MV-4-11 (cell line): ENCODE measurements around the gene CACNG5.

Experiments
- DNase-seq: peaks from one replicate; lab custom pipeline; 2025; lab: John Stamatoyannopoulos, UW

CACNG5 gene

GRCh38 chr17:66849851-66850580 is 15.1 kb downstream of the CACNG5 start:
- DNase-seq, result peak; percentile 19

DNA sequence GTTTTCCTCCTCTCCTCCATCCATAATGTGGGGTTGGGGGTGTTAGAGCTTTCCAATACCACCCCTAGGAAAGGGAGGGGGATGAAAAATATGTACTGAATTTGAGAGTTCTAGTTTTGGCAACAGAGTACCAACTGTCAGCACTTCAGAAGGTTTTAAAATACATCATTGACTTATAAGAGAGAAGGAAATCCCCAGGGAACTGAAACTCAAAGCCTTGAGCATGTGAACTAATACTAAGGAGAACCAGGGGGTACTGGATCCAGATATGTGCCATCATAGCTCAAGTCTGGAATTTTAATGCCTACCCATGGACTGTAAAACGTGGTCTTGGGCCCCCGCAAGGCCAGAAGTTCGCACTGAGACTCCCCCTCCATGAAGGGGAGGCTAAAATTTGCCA is 15.8 kb downstream of the CACNG5 start:
- DNase-seq, result peak; percentile 77

DNA sequence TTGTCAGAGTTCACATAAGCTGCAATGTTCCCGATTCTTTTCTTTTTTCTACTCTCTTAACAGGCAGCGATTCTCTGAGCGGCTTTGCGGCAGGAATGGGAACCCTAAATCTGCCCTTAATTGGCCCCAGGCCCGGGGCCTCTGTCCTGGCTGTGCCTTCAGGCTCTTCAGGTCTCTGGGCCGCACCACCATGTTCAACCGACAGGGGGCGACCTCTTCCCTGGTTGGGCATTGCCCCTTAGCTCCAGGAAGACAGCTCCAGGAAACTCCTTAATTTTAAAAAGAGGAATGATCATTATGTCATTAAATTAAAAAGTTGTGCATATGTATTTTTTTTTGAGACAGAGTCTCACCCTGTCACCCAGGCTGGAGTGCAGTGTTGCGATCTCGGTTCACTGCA is 20.3 kb downstream of the CACNG5 start:
- no peak for DNase-seq

DNA sequence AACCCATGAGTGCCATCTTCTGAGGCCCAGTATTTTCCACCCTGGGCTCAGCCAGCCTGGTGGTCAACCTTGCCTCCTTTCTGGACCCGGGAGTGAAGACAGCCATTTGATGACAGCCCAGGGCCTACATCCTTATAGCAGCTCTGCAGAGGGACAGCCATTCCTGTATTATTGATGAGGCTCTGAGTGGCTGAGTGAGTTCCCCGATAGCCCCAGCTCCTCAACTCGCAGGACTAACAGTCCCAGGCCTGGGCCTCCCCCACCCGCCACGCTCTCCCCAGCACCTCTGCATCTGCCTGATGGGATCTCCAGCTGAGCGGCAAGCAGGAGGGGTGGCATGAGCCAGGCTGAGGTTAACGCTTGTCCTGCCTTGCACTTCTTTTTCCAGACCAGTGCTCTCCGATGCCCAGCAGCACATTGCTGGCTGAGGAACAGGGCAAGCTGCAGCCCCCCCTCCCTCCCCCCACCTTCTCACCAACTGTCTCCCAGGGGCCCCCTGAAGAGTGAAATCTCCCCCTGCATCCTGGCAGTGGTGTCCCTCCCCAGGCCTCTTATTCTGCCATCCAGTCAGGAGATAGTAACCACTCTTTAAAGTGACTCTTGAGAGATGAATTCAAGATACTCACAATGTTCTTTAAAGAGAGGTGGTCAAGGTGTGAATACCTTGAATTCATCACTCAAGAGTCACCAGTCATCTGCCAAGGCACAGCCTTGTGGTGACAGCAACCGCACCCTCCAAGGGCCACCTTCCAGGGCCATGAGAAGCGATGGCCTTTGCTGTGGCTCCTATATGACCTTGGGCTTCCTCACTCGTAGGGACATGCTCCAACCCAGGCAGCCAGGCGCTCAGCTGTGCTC is 23.5 kb downstream of the CACNG5 start:
- no peak for DNase-seq

DNA sequence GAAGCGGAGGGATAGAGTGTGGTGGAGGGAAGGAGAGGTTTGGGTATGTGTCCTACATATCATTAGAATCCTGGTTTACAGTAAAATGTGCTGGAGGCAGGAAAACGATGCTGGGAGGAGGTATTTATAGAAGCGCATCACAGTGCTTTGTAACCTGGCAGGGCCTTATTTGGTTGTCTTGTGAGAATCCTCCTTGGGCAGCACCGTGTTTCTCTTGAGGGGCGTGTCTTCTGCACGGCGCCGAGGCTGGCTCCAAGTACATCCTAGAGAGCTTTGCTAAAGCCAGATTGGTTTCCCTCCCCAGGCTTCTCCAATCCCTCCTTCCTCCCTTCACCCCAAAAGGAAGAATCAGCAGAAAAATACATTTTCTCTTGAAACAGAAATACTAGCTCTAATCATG is 24.4 kb downstream of the CACNG5 start:
- no peak for DNase-seq

- DNase-seq, result no peak
Measured at GRCh38 chr17:66860204-66860603, 25.3 kb downstream of the CACNG5 start.

DNA sequence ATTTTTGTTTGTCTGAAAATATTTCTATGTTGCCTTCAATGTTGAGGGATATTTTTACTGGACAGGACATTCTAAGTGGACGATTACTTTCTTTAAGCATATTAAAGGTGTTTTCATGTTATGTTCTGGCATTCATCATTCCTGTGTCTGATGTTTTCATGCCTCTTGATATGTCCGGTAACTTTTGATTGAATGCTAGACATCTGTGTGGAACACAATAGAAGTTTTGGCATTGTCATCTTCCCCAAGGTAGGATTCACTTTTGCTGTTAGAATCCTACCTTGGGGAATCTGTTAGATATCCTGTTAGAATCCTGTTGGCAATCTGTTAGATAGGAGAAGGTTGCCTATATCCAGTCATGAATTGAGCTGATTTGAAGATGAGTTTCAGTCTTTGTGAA is 28.9 kb downstream of the CACNG5 start:
- DNase-seq, result no peak

DNA sequence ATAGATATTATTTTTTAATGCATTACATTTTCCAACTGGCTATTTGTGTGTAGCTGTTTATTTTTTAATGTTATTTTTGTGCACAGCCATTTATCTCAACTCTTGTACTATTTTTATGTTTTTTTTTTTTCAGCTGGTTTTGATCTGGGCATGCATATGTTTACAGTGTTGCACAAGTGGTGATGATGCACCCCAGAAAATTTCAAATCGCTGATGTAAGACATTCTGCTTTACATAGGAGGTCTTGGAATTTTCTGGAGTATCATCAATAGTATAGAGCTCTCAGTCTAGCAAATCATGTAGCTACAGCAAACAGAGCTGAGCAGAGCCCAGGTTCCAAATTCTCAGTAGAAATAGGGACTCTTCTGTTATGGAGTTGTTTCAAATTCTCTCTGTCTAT is 30.2 kb downstream of the CACNG5 start:
- DNase-seq, result no peak

DNA sequence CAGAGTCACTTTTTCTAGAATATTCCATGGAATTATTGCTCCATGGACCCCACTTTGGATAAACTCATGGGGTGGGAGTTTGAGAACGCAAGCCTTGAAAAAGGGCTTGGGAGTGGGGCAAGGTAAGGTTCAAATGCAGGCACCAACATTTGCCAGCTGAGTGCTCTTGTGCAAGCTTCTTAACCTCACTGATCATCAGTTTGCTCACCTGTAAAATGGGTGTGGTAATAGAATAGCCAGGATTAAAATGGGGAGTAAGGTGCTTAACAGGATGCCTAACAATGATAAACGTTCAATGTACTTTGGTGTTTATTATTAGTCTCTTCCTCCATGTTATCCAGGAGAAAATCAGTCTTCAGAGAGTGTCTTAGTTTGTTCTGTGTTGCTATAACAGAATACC is 39.0 kb downstream of the CACNG5 start:
- DNase-seq, result no peak

GRCh38 chr17:66884931-66885330 is 50.0 kb downstream of the CACNG5 start:
- no peak for DNase-seq

DNA sequence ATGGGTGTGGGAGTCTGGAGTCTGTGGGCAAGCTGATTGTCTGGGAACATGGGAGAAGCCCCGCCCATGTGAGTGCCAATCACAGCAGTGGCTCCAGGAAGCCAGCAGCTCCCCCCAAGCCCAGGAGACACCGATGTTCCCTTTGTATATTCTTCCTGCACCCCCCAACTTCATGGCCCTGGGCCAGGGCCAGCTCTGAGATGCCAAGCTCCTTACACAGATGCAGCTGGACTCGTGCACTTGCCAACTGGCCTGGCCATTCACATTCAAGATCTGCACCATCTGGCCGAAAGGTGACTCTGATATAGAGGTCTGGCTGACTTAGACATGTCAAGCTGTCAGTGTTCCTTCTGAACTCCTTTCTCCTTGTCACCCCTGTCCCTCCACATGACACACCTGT is 50.5 kb downstream of the CACNG5 start:
- no peak for DNase-seq

DNA sequence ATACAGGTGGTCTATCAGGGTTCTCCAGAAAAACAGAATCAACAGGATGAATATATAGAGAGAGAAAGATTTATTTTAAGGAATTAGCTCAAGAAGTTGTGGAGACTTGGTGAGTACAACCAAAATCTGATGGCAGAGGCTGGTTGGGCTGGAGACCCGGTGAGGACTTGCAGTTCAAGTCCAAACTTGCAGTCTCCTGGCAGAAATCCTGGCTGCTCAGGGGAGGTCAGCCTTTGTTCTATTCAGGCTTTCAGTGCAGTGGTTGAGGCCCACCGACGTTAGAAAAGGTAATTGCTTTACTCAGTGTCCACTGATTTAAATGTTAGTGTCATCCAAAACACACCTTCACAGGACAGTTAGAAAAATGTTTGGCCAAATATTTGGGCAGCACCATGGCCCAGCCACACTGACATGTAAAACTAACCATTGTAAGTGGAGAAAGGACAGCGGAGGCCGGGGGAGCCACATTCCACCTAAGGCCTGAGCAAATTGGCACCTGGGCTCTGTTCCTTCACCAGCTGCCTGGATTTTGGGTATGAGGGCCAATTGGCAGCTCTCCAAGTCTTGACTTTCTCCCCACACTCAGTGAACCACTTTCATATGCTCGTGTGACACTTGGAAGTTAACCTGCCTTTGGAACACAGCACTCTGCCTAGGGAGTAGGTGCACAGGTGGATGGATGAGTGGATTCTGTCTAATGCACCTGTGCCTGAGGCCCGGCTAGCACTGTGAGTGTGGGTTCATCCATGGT is 54.7 kb downstream of the CACNG5 start:
- no peak for DNase-seq

GRCh38 chr17:66892246-66892645 is 57.3 kb downstream of the CACNG5 start:
- peak; percentile 13 for DNase-seq

DNA sequence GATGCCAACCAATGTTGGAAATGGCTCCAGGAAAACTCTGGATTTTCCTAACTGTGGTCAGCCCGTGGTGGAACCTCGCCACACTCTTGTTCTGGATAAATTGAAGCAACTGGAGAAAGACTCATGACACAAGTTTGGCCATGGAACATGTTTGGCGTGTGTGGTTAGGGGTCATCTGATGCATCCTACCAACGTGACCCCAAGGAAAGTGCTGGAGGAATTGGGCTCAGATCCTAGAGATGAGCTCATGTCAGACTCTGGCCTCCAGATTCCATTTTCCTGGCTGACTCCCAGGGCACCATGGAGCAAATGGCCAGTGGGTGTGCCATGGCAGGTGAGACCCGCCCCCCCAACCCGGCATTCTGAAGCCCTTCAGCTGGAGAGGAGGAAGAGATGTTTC is 58.5 kb downstream of the CACNG5 start:
- no peak for DNase-seq

DNA sequence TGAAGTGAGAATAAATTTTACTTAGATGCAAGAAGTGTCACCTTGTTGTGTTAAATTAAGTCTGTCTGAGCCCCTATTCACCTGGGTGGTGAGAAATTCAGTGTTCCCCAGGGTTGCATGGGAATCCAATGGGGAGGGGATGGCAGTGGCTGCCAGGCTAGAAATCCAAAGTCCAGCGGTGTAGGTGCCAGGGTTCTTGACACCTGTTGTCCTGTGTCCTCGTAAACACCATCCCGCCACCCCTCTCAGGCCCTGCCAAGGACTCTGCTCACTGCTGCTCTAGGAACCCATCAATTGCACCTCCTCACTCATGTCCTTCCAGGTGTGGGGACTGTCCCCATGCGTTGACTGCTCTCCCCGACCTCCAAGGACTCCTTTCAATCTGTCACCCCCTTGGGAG is 58.9 kb downstream of the CACNG5 start:
- no peak for DNase-seq

DNA sequence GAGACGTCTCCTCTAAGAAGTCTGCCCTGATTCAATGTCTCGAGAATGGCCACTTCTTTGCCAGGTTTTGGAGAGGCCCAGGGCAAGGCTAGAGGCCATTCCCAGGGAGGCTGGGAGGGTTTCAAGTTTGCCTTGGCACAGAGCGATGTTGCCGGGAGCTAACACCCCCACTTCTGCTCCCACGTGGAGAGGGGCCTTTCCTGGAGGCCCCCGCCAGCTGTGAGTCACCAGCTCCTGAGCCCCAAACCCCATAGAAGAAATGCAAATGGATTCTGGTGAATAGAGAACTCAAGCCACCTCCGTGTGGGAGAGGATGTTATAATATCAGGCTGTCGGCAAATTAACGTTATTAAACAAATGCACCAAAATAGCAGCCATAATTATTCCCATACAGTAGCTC is 62.2 kb downstream of the CACNG5 start:
- DNase-seq, result no peak

DNA sequence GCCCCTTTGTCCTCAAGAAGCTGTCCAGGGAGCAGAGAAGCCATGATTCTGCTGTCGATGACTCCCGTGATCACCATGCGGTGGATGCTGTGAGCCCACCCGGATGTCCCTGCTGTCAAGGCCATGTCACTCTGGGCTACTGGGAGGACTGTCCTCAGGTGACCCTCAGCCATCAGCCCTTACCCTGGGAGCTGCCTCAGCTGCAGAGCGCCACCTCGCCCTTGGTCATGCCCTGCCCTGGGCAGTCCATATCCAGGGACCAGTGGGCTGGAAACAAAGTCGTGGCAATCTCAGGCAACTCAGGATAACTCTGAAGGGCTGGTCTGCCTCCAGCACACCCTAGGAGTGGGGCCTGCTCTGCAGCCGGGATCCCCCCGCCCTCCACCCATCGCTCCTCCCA is 63.6 kb downstream of the CACNG5 start:
- DNase-seq, result no peak

DNA sequence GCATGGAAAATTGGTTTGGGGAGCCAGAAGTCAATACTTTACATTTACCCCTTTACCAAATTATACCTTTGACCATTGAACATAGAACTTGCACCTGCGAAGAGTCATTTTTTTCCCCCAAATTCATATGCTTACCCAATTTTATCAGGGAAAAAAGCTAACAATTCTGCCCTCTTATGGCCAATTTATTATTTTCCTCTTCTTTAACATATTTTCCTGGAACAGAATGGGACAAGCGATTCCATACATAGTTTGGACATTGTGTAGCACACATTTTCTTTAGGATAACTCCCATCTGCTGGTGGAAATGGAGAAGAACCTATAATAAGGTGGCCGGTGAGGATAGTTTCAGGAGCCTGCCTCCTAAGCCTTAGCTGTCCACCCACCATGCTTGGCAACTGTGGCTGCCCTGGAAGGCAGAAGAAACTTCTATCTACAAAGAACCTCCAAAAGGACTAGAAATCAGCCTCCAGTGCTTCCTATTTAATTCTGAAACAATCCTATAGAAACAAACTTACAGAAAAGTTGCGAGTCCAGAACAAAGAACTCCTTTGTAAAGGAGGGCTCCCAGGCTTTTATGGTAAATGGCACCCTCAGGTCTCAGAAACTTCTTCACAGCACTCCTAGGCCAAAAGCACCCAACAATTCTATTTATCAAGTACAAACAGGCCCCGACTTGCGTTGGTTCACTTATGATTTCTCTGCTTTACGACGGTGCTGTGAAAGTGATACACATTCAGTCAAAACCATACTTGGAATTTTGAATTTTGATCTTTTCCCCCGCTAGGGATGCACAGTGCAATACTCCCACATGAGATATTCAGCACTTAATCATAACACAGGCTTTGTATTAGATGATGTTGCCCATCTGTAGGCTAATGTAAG is 65.5 kb downstream of the CACNG5 start:
- DNase-seq, result no peak

DNA sequence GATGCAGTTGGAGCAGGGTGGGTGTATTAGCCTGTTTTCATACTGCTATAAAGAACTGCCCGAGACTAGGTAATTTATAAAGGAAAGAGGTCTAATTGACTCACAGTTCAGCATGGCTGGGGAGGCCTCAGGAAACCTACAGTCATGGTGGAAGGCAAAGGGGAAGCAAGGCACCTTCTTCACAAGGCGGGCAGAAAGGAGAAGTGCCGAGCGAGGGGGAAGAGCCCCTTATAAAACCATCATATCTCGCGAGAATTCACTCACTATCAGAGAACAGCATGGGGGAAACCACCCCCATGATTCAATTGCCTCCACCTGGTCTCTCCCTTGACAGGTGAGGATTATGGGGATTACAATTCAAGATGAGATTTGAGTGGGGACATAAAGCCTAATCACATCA is 68.4 kb downstream of the CACNG5 start:
- DNase-seq, result peak; percentile 46

- DNase-seq, result no peak
Measured at GRCh38 chr17:66903781-66904180, 68.9 kb downstream of the CACNG5 start.

DNA sequence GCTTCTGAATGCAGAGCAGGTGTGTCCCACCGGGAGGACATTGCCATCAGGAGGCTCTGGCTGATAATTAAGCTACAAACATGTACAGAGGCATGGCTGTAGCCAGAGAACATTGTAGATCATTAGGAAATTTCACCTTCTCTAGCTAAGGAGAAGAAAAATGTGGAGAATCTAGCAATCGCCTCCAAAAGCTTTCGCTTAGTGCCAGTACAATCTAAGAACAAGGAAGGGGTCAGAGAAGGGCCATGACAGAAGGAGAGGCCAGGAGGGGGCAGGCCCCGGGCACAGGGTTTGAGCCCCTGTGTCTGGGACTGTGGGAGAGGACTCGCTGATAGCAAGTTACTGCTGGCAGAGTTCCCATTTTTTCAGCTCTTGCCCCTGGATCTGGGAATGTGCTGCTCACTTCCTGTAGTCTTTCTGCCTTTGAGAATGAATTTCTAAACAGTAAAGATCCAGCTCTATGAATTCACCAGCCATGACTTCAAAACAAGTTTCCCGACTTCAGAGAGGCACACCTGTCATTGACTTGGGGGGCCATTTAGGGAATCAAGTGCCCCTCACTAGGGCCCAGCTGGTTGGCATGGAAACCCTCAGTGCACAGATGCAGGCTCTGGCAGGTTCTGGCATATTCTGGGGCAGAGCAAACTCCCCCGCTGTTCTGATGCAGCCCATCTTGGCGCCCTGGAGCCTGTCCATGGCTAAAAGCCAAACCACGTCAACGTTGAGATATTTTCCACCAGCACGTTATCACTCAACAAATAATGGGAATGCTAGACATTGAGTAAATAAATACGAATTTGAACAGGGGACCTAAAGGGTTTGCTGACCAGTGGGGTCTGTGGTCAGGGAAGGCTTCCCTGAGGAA is 70.1 kb downstream of the CACNG5 start:
- DNase-seq, result no peak
